ENCODE results near the gene VSTM4.

The VSTM4 gene

DNA sequence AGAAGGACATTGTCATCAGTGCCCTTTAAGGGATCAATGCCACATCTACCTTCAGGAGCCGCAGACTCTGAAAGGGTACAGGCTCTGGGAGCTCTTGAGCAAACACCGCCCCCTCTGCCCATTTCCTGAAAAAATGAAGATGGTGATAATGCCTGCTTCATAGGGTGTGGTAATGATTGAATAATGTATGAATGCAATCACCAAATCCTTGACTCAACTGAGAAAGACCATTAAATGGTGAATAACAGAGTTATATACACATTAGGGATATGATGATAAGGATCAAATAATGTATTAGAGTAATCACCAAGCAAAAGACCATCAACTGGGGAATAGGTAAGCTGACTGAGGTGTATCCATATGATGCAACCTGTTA is 17.0 kb upstream of the VSTM4 start:
- TF ChIP-seq, protein P1, sequence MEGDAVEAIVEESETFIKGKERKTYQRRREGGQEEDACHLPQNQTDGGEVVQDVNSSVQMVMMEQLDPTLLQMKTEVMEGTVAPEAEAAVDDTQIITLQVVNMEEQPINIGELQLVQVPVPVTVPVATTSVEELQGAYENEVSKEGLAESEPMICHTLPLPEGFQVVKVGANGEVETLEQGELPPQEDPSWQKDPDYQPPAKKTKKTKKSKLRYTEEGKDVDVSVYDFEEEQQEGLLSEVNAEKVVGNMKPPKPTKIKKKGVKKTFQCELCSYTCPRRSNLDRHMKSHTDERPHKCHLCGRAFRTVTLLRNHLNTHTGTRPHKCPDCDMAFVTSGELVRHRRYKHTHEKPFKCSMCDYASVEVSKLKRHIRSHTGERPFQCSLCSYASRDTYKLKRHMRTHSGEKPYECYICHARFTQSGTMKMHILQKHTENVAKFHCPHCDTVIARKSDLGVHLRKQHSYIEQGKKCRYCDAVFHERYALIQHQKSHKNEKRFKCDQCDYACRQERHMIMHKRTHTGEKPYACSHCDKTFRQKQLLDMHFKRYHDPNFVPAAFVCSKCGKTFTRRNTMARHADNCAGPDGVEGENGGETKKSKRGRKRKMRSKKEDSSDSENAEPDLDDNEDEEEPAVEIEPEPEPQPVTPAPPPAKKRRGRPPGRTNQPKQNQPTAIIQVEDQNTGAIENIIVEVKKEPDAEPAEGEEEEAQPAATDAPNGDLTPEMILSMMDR (IDR thresholded peaks at IDR 0.05; ENCODE audit: borderline replicate concordance, extremely low read depth, low read length, poor library complexity, severe bottlenecking) = no peak
- no peak for TF ChIP-seq EZH2 (IDR thresholded peaks at IDR 0.05; ENCODE audit: borderline replicate concordance, low read depth, low read length, severe bottlenecking)
- H3K4me1 ChIP-seq (ENCODE audit: insufficient read depth, low read length) = peaks cover 5% of the 10 kb centered on the region
- H3K79me2 ChIP-seq (ENCODE audit: insufficient read depth, low read length) = no peaks in the 10 kb centered on the region
- no peaks in the 10 kb centered on the region for H3K36me3 ChIP-seq (ENCODE audit: insufficient read depth, low read length)
- no peak overlapping the region for H3K27ac ChIP-seq (ENCODE audit: low read length)
- no peak overlapping the region for H3K4me2 ChIP-seq (ENCODE audit: insufficient read depth, low read length)
- ATAC-seq (ENCODE audit: insufficient read depth, low read depth) (no peak), DNase-seq (no peak)
- H3K27me3 ChIP-seq (ENCODE audit: insufficient read depth, low read length, poor library complexity) = no peaks in the 10 kb centered on the region
- no peak overlapping the region for H3K9ac ChIP-seq (ENCODE audit: low read depth, low read length)
- H4K20me1 ChIP-seq (ENCODE audit: insufficient read depth, low read length) = no peaks in the 10 kb centered on the region
- no peak overlapping the region for H2AFZ ChIP-seq (ENCODE audit: low read depth, low read length)
- H3K4me3 ChIP-seq (ENCODE audit: low read depth in 1 of 2, low read length in 2 of 2) = no peak overlapping the region
- H3K9me3 ChIP-seq (ENCODE audit: insufficient read depth, low read length, severe bottlenecking) = no peaks in the 10 kb centered on the region

DNA sequence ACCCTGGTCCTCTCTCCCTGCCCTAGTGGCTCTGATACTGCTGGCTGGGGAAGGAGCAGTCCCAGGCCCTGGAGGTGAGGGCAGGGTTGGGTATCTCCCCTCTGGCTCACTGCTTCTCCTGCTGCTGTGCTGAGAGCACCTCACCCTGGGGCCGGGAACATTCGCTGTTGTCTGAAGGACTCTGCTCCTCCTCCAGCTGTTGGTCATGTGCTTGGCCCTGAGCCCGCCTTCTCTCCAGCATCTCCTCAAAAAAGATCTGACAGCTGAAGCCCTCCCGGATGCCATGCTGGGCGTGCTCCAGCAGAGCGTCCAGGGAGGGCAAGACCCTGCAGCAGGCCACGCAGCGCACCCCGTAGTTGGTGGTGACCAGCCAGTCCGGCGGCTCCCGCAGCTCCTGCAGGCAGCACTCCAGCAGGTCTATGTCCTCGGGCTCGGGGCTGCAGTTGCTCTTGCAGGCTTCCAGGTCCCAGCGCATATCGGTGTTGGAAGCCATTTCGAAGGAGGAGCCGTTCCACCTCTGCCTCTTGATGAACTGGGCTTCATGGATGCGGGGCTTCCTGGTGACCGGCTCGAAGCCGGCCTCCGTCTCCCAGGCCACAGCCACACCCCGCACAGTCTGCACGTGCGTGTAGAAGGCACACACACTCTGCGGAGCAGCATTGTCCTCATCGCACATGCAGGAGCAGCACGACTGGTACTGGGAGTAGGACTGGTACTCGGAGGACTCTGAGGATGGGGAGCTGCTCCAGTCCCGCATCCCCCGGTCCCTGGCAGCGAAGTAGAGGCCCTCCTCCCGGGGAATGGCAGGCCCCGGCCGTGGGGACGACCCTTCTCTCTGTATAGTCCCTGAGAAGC is 16.4 kb upstream of the VSTM4 start:
- Histone ChIP-seq H3K27me3 (ENCODE audit: insufficient read depth, low read length, poor library complexity) (no peaks in the 10 kb centered on the region), H3K36me3 (ENCODE audit: insufficient read depth, low read length) (no peaks in the 10 kb centered on the region), H3K4me1 (ENCODE audit: insufficient read depth, low read length) (peaks cover 5% of the 10 kb centered on the region), H3K4me3 (ENCODE audit: low read depth in 1 of 2, low read length in 2 of 2) (no peak overlapping the region), H3K9me3 (ENCODE audit: insufficient read depth, low read length, severe bottlenecking) (no peaks in the 10 kb centered on the region), H4K20me1 (ENCODE audit: insufficient read depth, low read length) (no peaks in the 10 kb centered on the region), H3K79me2 (ENCODE audit: insufficient read depth, low read length) (no peaks in the 10 kb centered on the region), H3K4me2 (ENCODE audit: insufficient read depth, low read length) (no peak overlapping the region), H3K9ac (ENCODE audit: low read depth, low read length) (no peak overlapping the region), H3K27ac (ENCODE audit: low read length) (no peak overlapping the region), H2AFZ (ENCODE audit: low read depth, low read length) (no peak overlapping the region)
- DNase-seq = no peak
- TF ChIP-seq, protein P1 (IDR thresholded peaks at IDR 0.05; ENCODE audit: borderline replicate concordance, extremely low read depth, low read length, poor library complexity, severe bottlenecking) = no peak
- no peak for TF ChIP-seq EZH2 (IDR thresholded peaks at IDR 0.05; ENCODE audit: borderline replicate concordance, low read depth, low read length, severe bottlenecking)
- no peak for ATAC-seq (ENCODE audit: insufficient read depth, low read depth)

DNA sequence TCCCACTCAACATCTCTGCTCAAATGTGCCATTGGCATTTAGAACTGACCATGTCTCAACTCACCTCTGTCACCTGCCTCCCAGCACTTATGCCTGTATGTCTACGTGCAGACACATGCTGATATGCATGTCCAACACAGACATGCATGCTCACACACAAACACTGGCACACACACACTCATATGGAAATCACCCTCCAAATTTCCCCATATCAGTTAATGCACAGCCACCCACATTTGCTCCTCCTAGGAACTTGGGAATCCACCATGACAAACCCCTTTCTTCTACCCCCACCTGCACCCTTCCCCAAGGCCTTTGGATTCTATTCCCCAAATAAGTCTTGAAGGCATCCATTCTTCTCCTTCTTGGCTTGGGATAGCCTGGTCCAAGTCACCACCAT is 14.1 kb upstream of the VSTM4 start:
- H3K27me3 ChIP-seq (ENCODE audit: insufficient read depth, low read length, poor library complexity) = no peaks in the 10 kb centered on the region
- no peaks in the 10 kb centered on the region for H3K36me3 ChIP-seq (ENCODE audit: insufficient read depth, low read length)
- TF ChIP-seq EZH2 (IDR thresholded peaks at IDR 0.05; ENCODE audit: borderline replicate concordance, low read depth, low read length, severe bottlenecking) = no peak
- TF ChIP-seq, protein P1 (IDR thresholded peaks at IDR 0.05; ENCODE audit: borderline replicate concordance, extremely low read depth, low read length, poor library complexity, severe bottlenecking) = no peak
- H3K79me2 ChIP-seq (ENCODE audit: insufficient read depth, low read length) = no peaks in the 10 kb centered on the region
- ATAC-seq (ENCODE audit: insufficient read depth, low read depth) (no peak), DNase-seq (no peak)
- no peak overlapping the region for H2AFZ ChIP-seq (ENCODE audit: low read depth, low read length)
- no peaks in the 10 kb centered on the region for H3K9me3 ChIP-seq (ENCODE audit: insufficient read depth, low read length, severe bottlenecking)
- H3K4me2 ChIP-seq (ENCODE audit: insufficient read depth, low read length) = no peak overlapping the region
- peaks cover 5% of the 10 kb centered on the region; the same call in 1 of the 2 replicates for H3K4me1 ChIP-seq (ENCODE audit: insufficient read depth, low read length)
- no peak overlapping the region for H3K27ac ChIP-seq (ENCODE audit: low read length)
- H3K9ac ChIP-seq (ENCODE audit: low read depth, low read length) = no peak overlapping the region
- no peaks in the 10 kb centered on the region for H4K20me1 ChIP-seq (ENCODE audit: insufficient read depth, low read length)
- H3K4me3 ChIP-seq (ENCODE audit: low read depth in 1 of 2, low read length in 2 of 2) = no peak overlapping the region

All from DND-41 (cell line).